T-helper 1 cell treated with Interleukin-12 subunit alpha and Interleukin-12 subunit beta and Interleukin-4 antibody, amounts not matched to agents 30 μg/mL and 1 μg/mL, for 36 hours (primary cell): ENCODE data around the gene NAGLU.

Source experiments
- H3K27ac Mint-ChIP-seq: one replicate; pipeline ENCODE4 v1.8.0; 2021; ENCODE audit warnings: mild to moderate bottlenecking, mixed read lengths
- H3K27me3 Mint-ChIP-seq: one replicate; pipeline ENCODE4 v1.8.0; 2021; ENCODE audit warnings: low read depth, mixed read lengths
- H3K36me3 Mint-ChIP-seq: one replicate; pipeline ENCODE4 v1.8.0; 2021; ENCODE audit warnings: low read depth, mixed read lengths
- H3K4me1 Mint-ChIP-seq: one replicate; pipeline ENCODE4 v1.8.0; 2021; ENCODE audit warnings: low read depth, mixed read lengths
- H3K4me3 Mint-ChIP-seq: one replicate; pipeline ENCODE4 v1.8.0; 2021; ENCODE audit warnings: mild to moderate bottlenecking, moderate library complexity, mixed read lengths
- H3K9me3 Mint-ChIP-seq: one replicate; pipeline ENCODE4 v1.8.0; 2021; ENCODE audit warnings: mixed read lengths

Gene NAGLU

DNA sequence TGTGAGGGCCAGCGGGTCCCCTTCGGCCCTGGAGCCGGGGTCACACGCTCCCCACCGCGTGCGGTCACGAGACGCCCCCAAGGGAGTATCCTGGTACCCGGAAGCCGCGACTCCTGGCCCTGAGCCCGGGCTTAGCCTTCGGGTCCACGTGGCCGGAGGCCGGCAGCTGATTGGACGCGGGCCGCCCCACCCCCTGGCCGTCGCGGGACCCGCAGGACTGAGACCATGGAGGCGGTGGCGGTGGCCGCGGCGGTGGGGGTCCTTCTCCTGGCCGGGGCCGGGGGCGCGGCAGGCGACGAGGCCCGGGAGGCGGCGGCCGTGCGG lies at the start of gene NAGLU:
NAGLU (plus strand) TSS at position 194 of the 324 bp plus-strand sequence; CDS start at position 226, 32 bp downstream.
- H3K4me3 Mint-ChIP-seq = peak within 1 kb of the TSS; percentile 86
- peaks cover 15% of the 10 kb centered on the region for H3K36me3 Mint-ChIP-seq
- H3K4me1 Mint-ChIP-seq = peaks cover 39% of the 10 kb centered on the region
- peaks cover 8% of the 10 kb centered on the region for H3K27me3 Mint-ChIP-seq
- H3K9me3 Mint-ChIP-seq = no peaks in the 10 kb centered on the region
- H3K27ac Mint-ChIP-seq = peak within 1 kb of the TSS; percentile 86

DNA sequence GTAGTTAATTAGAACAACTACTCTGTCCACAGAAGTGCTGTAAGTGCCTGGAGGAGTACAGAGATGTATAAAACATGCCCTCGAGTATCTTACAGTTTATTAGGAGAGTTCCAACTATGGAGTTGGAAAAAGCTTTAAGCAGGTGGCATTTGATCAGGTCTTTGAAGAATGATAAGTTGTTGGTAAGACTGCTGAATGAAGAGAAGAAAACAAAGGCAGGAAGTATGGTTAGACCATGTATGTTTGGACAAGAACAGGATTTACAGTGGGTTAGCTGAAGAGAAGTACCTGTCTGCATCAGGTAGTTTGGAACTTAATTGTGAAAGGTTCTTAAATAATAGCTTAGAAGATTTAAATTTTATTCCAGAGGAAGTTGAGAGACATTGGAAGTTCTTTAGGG lies 48.0 kb upstream of the NAGLU start:
- no peak overlapping the region for H3K4me3 Mint-ChIP-seq
- H3K36me3 Mint-ChIP-seq = peaks cover 29% of the 10 kb centered on the region
- H3K4me1 Mint-ChIP-seq = peaks cover 17% of the 10 kb centered on the region
- H3K27ac Mint-ChIP-seq = peak overlapping the region; percentile 6
- H3K9me3 Mint-ChIP-seq = no peaks in the 10 kb centered on the region
- no peaks in the 10 kb centered on the region for H3K27me3 Mint-ChIP-seq

DNA sequence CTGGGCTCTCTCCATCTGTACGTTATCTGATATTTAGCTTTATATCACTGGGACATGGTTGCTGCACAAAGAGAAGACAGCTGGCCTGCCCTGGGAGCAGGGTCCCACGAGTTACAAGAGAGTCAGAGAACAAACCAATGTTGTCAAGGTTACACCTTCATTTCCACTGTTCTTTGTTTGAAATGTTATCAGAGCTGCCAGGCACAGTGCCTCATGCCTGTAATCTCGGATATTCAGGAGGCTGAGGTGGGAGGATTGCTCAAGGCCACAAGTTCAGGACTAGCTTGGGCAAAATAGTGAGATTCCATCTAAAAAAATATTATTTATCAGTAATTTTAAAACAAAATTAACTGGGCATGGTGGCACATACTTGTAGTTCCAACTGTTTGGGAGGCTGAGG lies 42.7 kb upstream of the NAGLU start:
- Mint-ChIP-seq H3K27ac (no peak overlapping the region), H3K4me1 (no peaks in the 10 kb centered on the region), H3K27me3 (no peaks in the 10 kb centered on the region), H3K9me3 (no peaks in the 10 kb centered on the region), H3K36me3 (peaks cover 25% of the 10 kb centered on the region), H3K4me3 (no peak overlapping the region)

DNA sequence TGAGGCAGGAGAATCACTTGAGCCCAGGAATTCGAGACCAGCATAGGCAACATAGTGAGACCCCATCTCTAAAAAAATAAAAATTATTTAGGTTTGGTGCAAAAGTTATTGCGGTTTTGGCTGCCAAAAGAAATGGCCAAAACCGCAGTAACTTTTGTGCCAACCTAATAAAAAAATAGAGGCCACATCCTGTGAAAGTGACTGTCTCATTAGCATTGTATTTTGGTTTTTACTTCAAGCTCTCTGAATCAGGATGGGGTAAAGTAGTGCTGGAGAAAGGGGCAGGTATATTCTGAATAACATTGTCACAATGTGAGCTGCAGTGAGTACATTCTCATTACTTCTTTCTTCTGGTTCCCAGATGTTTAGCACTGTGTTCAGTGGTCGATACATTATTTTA lies 41.4 kb upstream of the NAGLU start:
- H3K27me3 Mint-ChIP-seq = no peaks in the 10 kb centered on the region
- H3K27ac Mint-ChIP-seq = no peak overlapping the region
- no peak overlapping the region for H3K4me3 Mint-ChIP-seq
- H3K36me3 Mint-ChIP-seq = peaks cover 24% of the 10 kb centered on the region
- no peaks in the 10 kb centered on the region for H3K9me3 Mint-ChIP-seq
- H3K4me1 Mint-ChIP-seq = no peaks in the 10 kb centered on the region

DNA sequence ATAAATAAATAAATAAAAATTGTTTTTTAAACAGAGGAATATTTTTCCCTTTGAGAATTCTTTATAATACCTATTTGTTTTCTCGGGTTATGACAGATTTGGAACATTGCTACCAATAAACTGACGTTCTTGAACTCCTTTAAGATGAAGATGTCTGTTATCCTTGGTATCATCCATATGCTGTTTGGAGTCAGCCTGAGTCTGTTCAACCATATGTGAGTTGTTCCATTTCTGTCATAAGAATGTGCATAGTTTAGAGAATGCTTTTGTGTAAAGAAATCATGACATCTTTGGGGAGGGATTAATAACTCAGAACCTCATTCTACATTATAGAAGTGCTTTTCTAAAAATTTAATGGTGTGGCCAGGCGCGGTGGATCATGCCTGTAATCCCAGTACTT lies 37.2 kb upstream of the NAGLU start:
- H3K27ac Mint-ChIP-seq = no peak overlapping the region
- H3K36me3 Mint-ChIP-seq = peaks cover 31% of the 10 kb centered on the region
- no peaks in the 10 kb centered on the region for H3K4me1 Mint-ChIP-seq
- H3K9me3 Mint-ChIP-seq = no peaks in the 10 kb centered on the region
- no peak overlapping the region for H3K4me3 Mint-ChIP-seq
- no peaks in the 10 kb centered on the region for H3K27me3 Mint-ChIP-seq

DNA sequence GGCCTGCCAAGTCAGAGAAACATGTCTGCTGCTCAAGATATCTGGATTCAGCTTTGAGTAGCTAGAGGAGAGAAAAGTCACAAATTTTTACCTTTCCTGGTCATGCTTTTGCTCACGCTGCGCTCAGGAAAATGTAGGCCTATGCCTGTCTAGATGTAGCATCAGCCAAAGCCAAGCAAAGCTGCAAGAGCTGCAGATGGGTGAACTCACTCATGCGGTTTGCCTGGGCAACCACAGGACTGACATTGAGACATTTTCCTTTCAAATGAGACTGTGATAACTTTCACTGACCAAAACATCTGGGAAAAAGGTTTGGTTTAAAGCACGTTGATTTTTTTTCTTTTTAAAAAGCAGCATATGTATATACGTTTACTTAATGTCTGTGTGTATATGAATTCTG lies 34.0 kb upstream of the NAGLU start:
- Mint-ChIP-seq H3K27ac (no peak overlapping the region), H3K4me3 (no peak overlapping the region), H3K4me1 (no peaks in the 10 kb centered on the region), H3K27me3 (no peaks in the 10 kb centered on the region), H3K36me3 (peaks cover 20% of the 10 kb centered on the region), H3K9me3 (no peaks in the 10 kb centered on the region)

DNA sequence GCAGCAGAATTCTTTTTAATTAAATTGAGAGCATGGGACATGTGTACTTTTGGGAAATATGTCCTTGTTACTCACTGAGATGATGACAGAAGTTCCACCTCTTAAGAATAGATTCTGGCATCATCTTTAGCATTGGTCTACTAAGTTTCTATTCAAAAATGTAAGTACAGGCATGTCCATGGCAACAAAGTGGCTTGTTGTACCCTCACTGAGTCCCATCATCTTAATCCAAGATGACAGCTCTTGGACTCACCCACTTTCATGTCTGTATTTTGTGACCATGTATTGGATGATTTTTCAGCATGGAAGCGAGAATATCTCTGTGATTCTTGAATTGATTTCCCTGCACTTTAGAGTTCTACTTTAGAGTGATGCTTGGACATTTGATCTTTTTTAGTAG lies 33.1 kb upstream of the NAGLU start:
- no peaks in the 10 kb centered on the region for H3K4me1 Mint-ChIP-seq
- no peaks in the 10 kb centered on the region for H3K9me3 Mint-ChIP-seq
- no peak overlapping the region for H3K27ac Mint-ChIP-seq
- H3K4me3 Mint-ChIP-seq = no peak overlapping the region
- H3K36me3 Mint-ChIP-seq = peaks cover 22% of the 10 kb centered on the region
- no peaks in the 10 kb centered on the region for H3K27me3 Mint-ChIP-seq

DNA sequence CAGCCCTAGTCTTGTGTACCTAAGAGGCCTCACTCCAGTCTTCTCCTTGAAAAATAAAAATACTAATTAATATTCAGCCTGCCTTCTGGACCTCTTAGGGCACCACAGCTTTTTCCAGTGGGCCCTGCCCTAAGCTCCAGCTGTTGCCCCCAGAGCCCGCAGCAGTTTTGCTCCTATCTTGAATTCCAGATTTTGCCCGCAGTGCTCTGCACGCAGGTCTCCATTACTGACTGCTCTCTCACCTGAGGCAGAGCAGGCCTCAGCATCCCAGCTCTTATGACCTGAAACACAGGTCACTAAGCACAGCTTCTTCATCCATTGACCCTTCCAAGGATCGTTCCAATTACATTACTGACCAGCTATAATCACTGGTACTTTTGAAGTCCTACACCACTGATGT lies 28.4 kb upstream of the NAGLU start:
- no peaks in the 10 kb centered on the region for H3K9me3 Mint-ChIP-seq

DNA sequence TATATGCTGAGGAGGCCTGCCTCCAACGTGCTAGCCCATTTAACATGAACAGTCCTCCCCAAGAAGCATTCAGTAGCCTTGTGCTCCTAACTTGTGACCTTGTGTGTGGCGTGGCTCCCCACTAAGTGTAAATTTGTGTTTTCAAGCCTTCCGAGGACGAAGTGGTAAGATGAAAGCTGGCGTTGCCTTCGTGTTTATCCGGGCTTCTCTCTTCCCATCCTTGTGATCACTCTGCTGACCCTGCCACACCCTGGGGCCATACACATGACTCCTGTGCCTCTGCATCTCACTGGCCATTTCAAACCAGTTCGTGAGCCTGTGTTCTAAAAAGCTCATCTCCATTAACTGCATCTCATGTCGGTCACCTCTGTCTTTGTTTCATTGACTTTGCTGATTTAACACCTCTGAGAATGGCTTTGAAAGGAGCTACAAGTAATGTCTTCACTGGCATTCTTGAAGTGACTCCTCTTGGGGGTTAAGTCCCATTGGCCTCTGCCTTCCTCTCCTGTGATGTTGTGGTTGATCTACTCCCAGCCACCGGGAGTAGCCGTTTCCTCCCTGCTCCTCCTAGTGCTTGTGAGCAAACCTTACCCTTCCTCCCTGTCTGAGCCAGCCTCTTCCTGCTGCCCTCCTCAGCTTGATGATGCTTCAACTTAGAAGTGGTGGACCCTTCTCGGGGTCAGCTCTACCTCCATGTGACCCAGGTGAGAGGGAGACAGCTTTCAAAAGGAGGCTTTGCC lies 27.4 kb upstream of the NAGLU start:
- no peak overlapping the region for H3K4me3 Mint-ChIP-seq
- H3K36me3 Mint-ChIP-seq = peaks cover 12% of the 10 kb centered on the region
- H3K27ac Mint-ChIP-seq = no peak overlapping the region
- no peaks in the 10 kb centered on the region for H3K27me3 Mint-ChIP-seq
- H3K4me1 Mint-ChIP-seq = peaks cover 6% of the 10 kb centered on the region
- no peaks in the 10 kb centered on the region for H3K9me3 Mint-ChIP-seq

More for the DNA sequence above, 28.4 kb upstream of the NAGLU start:
- no peak overlapping the region for H3K4me3 Mint-ChIP-seq
- no peak overlapping the region for H3K27ac Mint-ChIP-seq
- no peaks in the 10 kb centered on the region for H3K27me3 Mint-ChIP-seq
- peaks cover 18% of the 10 kb centered on the region for H3K36me3 Mint-ChIP-seq
- peaks cover 6% of the 10 kb centered on the region for H3K4me1 Mint-ChIP-seq

DNA sequence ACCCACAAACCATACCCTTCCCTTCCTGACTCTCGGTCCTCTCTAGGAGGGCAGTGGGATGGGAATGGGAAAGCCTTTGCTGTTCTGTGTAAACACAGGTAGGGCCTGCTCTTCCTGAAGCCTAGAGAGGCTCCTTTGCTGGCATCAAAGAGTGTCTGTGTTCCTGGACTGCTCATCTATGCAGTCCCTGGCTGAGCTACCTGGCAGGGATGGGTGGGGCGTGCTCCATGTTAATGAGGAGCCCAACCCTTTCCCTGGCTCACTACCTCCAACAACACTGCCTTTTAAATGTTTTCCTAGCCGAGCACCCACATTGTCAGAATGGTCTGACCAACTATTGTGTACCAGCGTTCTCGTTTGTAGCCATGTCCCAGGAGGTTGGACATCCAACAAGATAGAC lies 26.6 kb upstream of the NAGLU start:
- H3K36me3 Mint-ChIP-seq = peaks cover 12% of the 10 kb centered on the region
- no peaks in the 10 kb centered on the region for H3K9me3 Mint-ChIP-seq
- H3K4me3 Mint-ChIP-seq = no peak overlapping the region
- peaks cover 6% of the 10 kb centered on the region for H3K4me1 Mint-ChIP-seq
- H3K27ac Mint-ChIP-seq = no peak overlapping the region
- H3K27me3 Mint-ChIP-seq = no peaks in the 10 kb centered on the region

DNA sequence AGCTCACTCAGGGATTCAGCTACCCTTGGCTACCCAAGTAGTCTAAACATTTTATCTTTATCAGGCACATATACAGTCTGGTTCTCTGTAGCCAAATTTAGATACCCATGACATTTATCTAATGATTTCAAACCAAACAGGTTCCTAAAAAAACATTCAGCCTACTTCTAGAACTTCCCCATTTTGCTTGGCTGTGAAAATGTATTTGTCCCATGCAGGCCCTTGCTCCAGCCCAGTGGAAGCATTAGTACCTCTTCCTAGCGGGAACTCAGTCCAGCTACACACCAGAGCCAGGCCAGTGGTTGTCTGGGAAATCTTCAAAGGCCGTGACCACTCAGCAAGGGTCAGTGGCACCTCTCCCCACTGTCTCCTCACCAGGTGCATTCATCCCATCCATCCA lies 26.2 kb upstream of the NAGLU start:
- peaks cover 14% of the 10 kb centered on the region for H3K36me3 Mint-ChIP-seq
- peaks cover 6% of the 10 kb centered on the region for H3K4me1 Mint-ChIP-seq
- H3K9me3 Mint-ChIP-seq = no peaks in the 10 kb centered on the region
- no peaks in the 10 kb centered on the region for H3K27me3 Mint-ChIP-seq
- no peak overlapping the region for H3K27ac Mint-ChIP-seq
- H3K4me3 Mint-ChIP-seq = no peak overlapping the region

DNA sequence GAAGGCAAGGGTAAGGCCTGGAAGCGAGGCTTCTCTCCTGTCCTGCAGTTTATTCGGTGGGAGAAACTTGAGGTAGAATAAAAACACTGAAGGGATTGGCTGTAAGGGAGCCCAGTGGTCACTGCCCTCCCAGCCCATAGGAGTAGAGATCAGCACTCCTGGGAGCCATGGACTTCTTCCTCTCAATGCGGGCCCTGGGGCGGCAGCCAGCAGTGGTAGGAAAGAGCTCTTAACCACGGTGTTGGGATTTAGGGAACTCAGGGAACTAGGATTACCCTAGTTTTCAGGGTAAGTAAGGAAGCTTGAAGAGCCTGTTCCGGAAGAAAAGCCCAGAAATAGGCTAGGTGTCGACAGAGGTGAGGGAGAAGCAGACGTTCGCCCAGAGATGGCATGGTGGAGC lies 23.8 kb upstream of the NAGLU start:
- no peaks in the 10 kb centered on the region for H3K27me3 Mint-ChIP-seq
- H3K27ac Mint-ChIP-seq = no peak overlapping the region
- peaks cover 17% of the 10 kb centered on the region for H3K36me3 Mint-ChIP-seq
- no peak overlapping the region for H3K4me3 Mint-ChIP-seq
- peaks cover 6% of the 10 kb centered on the region for H3K4me1 Mint-ChIP-seq
- H3K9me3 Mint-ChIP-seq = no peaks in the 10 kb centered on the region

DNA sequence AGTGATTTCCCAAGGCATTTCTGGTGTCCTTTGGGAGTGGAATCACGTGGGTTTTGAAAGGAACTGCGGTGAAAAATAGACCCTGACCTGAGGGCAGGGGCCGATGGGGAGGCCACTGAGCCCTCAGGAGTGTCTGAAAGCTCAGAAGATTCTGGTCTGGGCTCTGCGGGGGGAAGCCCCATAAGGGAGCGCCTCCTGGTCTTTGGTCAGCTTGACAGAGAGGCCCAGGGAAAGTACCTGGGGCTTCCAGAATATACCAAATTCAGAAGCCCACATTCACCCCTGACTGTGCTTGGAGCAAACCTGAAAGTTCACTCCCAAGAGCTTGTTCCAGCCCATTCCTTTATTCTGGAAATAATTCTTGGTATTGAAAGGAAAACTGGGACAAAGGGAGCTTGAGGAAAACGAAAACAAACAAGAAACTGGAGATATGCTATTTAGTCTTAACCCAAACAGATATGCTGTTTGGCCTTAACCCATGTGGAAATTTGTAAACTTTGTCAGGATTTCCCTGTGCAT lies 23.2 kb upstream of the NAGLU start:
- no peak overlapping the region for H3K27ac Mint-ChIP-seq
- no peaks in the 10 kb centered on the region for H3K27me3 Mint-ChIP-seq
- no peaks in the 10 kb centered on the region for H3K9me3 Mint-ChIP-seq
- H3K4me1 Mint-ChIP-seq = peaks cover 9% of the 10 kb centered on the region
- H3K4me3 Mint-ChIP-seq = no peak overlapping the region
- peaks cover 16% of the 10 kb centered on the region for H3K36me3 Mint-ChIP-seq

DNA sequence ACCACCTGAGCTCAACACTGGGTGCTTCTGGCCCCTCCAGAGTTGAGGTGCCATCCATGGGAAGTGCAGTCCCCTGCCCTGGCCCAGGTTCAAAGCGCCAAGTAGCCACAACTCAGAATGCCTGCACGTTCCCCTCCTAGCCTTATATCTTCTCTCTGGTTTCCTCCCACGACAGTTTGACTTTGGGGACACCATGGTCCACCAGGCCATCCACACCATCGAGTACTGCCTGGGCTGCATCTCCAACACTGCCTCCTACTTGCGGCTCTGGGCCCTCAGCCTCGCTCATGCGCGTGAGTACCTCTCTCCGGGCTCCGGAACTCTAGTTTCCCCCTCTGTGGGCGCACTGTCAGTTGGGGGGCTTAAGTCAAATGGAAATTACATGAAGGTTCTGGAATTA lies 22.4 kb upstream of the NAGLU start:
- H3K27ac Mint-ChIP-seq = no peak overlapping the region
- no peak overlapping the region for H3K4me3 Mint-ChIP-seq
- peaks cover 11% of the 10 kb centered on the region for H3K36me3 Mint-ChIP-seq

DNA sequence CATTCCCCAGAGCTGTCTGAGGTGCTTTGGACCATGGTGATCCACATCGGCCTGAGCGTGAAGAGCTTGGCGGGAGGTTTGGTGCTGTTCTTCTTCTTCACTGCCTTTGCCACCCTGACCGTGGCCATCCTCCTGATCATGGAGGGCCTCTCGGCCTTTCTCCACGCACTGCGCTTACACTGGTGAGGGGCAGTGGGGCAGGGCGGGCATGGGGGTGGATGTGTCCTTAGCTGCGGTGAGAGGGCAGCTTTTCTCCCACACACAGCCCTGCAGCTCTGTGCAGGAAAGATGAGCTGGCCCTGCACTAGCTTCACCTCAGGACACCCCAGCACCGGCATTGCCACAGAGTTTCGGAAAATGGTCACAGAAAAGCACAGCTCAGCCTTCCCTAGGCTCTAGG lies 21.8 kb upstream of the NAGLU start:
- no peak overlapping the region for H3K27ac Mint-ChIP-seq
- no peaks in the 10 kb centered on the region for H3K9me3 Mint-ChIP-seq
- H3K27me3 Mint-ChIP-seq = no peaks in the 10 kb centered on the region
- no peak overlapping the region for H3K4me3 Mint-ChIP-seq
- peaks cover 5% of the 10 kb centered on the region for H3K4me1 Mint-ChIP-seq
- peaks cover 7% of the 10 kb centered on the region for H3K36me3 Mint-ChIP-seq

More for the DNA sequence above, 22.4 kb upstream of the NAGLU start:
- H3K4me1 Mint-ChIP-seq = peaks cover 8% of the 10 kb centered on the region
- no peaks in the 10 kb centered on the region for H3K27me3 Mint-ChIP-seq
- no peaks in the 10 kb centered on the region for H3K9me3 Mint-ChIP-seq
